Tibial nerve (tissue), 3 donors: ENCODE data around the gene SCRN1.

Experiments used
- CTCF ChIP-seq, 5 experiments: fragments of 200-600 bp in 3 of 5; fragments of 450-650 bp in 2 of 5; sonication (generic) in 3 of 5; IDR thresholded peaks; one replicate each; pipeline ENCODE4 v1.5.1; 2016 to 2019; ENCODE audit warnings: antibody characterized with exemption in 5 of 5, mild to moderate bottlenecking in 3 of 5, moderate library complexity in 2 of 5
- POLR2A ChIP-seq, 2 donors: fragments of 450-650 bp; IDR thresholded peaks; one replicate each; pipeline ENCODE4 v1.6.1; 2017; ENCODE audit warnings: antibody characterized with exemption in 2 of 2, mild to moderate bottlenecking in 2 of 2, moderate library complexity in 2 of 2

DNA sequence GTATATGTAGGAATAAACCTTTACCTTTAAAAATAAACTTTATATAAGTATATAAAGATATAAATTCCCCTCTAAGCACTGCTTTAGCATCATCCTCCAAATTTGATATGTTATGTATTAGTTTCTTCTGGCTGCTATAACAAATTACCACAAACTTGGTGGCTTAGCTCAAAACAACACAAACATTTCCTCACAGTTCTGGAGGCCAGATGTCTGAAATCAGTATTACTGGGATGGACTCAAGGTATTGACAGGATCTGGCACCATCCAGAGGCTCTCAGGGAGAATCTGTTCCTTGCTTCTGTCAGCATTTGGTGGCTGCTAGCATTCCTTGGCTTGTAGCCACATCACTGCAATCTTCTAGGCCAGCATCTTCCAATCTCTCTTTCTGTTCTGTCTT, 6.7 kb upstream of the SCRN1 start:
- TF ChIP-seq CTCF (IDR thresholded peaks at IDR 0.05) (no peak), POLR2A (IDR thresholded peaks at IDR 0.05) (no peak)
